ENCODE data around the gene GPX2.

GPX2 gene

DNA sequence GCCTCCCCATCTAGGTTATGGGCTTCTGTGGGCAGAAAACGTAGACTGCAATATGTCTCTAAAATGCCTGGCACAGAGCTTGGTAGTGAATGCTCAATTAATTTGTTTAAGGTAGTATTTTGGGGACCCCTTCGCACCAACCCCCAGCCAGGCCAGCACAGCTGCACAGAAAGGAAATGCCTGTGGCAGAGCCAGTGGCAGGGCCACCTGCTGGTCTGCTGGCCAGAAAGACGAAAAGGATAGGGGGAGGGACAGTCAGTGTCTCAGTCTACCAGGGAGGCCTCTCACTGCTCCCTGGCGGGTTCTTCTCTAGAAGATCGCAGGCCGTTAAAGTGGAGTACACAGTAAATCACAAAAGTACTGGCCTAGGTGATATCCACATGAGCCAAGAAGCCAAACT, 26.1 kb upstream of the GPX2 start:
- TF ChIP-seq, protein P1, sequence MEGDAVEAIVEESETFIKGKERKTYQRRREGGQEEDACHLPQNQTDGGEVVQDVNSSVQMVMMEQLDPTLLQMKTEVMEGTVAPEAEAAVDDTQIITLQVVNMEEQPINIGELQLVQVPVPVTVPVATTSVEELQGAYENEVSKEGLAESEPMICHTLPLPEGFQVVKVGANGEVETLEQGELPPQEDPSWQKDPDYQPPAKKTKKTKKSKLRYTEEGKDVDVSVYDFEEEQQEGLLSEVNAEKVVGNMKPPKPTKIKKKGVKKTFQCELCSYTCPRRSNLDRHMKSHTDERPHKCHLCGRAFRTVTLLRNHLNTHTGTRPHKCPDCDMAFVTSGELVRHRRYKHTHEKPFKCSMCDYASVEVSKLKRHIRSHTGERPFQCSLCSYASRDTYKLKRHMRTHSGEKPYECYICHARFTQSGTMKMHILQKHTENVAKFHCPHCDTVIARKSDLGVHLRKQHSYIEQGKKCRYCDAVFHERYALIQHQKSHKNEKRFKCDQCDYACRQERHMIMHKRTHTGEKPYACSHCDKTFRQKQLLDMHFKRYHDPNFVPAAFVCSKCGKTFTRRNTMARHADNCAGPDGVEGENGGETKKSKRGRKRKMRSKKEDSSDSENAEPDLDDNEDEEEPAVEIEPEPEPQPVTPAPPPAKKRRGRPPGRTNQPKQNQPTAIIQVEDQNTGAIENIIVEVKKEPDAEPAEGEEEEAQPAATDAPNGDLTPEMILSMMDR (IDR thresholded peaks at IDR 0.05) = no peak

DNA sequence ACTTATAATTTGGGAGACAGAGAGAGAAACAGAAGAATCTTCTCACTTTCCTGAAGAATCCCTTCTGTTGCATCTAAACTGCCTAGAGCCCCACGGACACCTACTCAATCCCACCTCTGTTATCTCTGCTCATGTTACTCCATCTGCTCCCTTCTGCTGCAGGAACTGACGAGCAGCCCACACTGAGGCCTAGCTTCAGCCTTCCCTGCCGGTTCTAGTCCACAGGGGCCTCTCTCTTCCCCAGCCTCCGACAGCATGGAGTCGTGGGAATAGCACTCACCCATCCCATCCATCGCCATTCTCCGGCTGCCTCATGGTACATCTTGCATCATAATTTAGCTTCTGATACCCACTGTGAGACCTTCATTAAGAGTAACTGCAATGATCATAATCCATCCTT, 25.6 kb upstream of the GPX2 start:
- TF ChIP-seq, protein P1 (IDR thresholded peaks at IDR 0.05) = no peak

DNA sequence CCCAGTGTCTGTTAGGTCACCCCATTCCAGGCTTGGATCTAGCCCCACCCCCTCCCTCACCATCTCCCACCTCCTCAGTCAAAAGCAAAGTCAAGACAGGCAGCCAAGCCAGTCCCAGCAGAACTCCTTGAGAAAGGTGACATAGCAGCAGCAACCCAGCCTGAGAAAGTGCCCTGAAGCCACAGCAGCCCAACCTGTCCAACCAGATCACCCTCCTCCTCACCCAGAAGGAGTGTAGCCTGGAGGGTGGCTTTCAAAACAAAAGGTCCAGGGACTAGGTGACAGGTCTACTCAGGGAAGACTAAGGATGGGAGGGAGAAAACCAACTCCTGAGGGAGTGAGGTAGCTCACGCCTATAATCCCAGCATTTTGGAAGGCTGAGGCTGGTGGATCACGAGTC, 24.4 kb upstream of the GPX2 start:
- TF ChIP-seq, protein P1 (IDR thresholded peaks at IDR 0.05) = no peak

DNA sequence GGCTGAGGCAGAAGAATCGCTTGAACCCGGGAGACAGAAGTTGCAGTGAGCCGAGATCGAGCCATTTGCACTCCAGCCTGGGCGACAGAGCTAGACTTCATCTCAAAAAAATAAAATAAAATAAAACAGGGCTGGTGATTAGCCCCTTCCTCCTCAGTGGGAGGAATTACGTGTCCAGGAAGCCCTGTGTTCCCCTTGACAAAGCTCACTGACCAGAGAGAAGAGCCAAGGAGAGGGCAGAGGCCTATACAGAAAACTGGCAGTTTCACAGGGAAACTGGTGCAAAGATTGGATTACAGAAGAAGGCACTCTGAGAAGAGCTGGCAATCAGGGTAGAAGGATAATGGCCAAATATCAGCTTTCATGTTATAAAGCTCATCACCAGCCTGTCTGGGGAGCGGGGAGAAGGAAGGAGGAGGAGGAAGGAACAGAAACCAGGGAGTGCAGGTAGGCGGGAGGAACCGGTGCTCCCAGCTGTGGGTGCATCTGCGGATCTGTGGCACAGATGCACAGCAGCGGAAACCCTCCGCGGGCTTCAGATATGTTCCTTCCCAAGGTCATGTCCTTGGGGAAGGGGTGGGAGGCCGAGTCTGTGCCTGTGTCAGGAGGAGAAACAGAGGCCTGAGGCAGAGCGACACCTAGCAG, 22.9 kb upstream of the GPX2 start:
- TF ChIP-seq, protein P1 (IDR thresholded peaks at IDR 0.05) = no peak

DNA sequence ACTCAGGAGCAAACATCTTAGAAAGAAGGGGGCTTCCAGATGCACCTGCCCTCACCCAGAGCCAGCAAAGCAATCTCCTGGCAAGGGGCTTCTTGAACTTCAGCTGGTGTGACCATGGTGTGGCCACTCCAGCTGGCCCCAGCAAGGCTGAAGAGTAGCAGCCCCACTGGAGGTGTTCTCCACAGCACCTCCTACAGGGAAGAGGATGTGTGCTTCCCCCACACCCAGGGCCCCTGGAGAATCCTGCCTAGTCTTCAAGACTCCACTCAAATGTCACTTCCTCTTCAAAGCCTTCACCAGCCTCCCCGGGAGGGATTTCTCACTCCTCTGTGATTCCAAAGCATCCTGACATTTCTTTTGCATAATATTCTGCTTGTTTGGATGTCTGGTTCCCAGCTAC, 21.1 kb upstream of the GPX2 start:
- TF ChIP-seq, protein P1 (IDR thresholded peaks at IDR 0.05) = no peak

DNA sequence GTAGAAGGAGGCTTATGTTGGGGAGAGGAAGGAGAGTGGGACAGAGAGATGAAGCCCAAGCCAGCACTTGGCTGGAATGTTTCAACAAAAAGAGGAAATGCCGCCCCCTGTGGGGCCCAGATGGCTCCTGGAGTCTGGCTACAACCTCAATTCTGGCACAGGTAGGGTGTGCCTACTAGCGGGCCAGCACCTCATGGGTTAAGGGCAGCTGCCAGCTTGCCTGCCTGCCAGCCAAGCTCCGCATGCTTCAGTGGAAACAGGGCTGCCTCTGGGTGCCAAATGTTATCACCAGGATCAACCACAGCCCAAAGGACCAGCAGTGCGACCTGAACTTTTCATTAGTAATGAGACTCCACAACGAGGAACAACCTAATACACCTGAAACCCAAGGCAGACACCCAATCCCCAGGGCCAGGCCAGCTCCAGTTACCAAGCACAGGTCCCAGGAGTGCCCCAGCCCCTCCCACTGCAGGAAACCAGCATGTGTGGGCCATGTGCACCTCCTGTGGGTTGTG, 18.3 kb upstream of the GPX2 start:
- TF ChIP-seq, protein P1 (IDR thresholded peaks at IDR 0.05) = no peak; the same call in 1 of the 2 replicates

DNA sequence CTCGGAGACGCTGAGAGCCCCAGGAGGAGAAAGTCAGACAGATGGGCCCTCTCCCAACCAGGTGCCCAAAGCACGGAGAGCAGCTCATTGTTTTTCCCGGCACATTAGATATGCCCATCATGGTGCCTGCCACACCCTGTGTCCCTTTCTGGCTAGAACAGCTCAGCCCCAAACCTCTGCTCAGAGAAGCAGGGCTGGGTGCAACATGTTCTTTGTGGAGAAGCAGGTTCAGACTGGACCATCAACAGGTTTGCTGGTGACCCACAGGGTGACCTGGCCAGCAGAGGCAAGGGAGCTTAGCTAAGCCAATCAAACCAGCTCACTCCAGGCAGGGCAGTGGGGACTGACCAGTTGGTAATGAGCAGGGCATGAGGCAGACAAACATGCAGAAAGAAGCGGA, 16.2 kb upstream of the GPX2 start:
- TF ChIP-seq, protein P1 (IDR thresholded peaks at IDR 0.05) = no peak

DNA sequence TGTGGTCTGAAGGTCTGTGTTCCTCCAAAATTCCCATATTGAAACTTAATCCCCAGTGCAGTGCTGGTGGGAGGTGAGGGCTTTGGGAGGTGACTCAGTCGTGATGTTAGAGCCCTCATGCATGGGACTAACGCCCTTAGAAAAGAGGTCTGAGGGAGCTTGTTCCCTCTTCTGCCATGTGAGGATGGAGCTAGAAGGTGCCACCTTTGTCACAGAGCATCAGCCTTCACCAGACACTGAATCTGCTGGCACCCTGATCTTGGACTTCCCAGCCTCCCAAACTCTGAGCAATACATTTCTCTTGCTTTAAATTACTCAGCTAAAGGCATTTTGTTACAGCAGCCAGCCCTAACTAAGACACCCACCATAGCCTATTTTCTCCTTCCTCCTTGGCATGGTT, 15.7 kb upstream of the GPX2 start:
- TF ChIP-seq, protein P1 (IDR thresholded peaks at IDR 0.05) = no peak
